Trophoblast cell (in vitro differentiated cells and primary cell): Measurements from ENCODE around the gene AP4M1.

Source experiments
- DNase-seq, 2 donors: peaks; one replicate each; pipeline ENCODE4 v3.0.0-alpha.2; 2016
- H2AFZ ChIP-seq: 2 replicates; pipeline ENCODE4 v1.6.1; 2013; ENCODE audit warnings: low read length, moderate library complexity, mild to moderate bottlenecking; ENCODE audit not compliant: insufficient read depth, poor library complexity
- H2AK5ac ChIP-seq: 2 replicates; pipeline ENCODE4 v1.6.1; 2013; ENCODE audit warnings: mild to moderate bottlenecking, low read length
- H2BK120ac ChIP-seq: 2 replicates; pipeline ENCODE4 v1.6.1; 2013; ENCODE audit warnings: low read length, mild to moderate bottlenecking, moderate library complexity; ENCODE audit not compliant: insufficient read depth, poor library complexity
- H2BK12ac ChIP-seq: 2 replicates; pipeline ENCODE4 v1.6.1; 2013; ENCODE audit warnings: mild to moderate bottlenecking, low read length, moderate library complexity
- H2BK5ac ChIP-seq: 2 replicates; pipeline ENCODE4 v1.6.1; 2013; ENCODE audit warnings: low read length, low read depth, moderate library complexity, mild to moderate bottlenecking; ENCODE audit not compliant: poor library complexity
- H3K14ac ChIP-seq: 2 replicates; pipeline ENCODE4 v1.6.1; 2013; ENCODE audit warnings: mild to moderate bottlenecking, low read length
- H3K18ac ChIP-seq: 2 replicates; pipeline ENCODE4 v1.6.1; 2013; ENCODE audit warnings: mild to moderate bottlenecking, low read length
- H3K23ac ChIP-seq: 2 replicates; pipeline ENCODE4 v1.6.1; 2013; ENCODE audit warnings: low read length
- H3K27ac ChIP-seq: 2 replicates; pipeline ENCODE4 v1.5.1; 2013; ENCODE audit warnings: low read depth, mild to moderate bottlenecking, inconsistent platforms, low read length, moderate library complexity
- H3K27me3 ChIP-seq: 2 replicates; pipeline ENCODE4 v1.6.1; 2013; ENCODE audit warnings: inconsistent platforms, mild to moderate bottlenecking, low read length, moderate library complexity; ENCODE audit not compliant: insufficient read depth
- H3K36me3 ChIP-seq, 2 experiments: 1 replicate in 1 of 2; 2 replicates in 1 of 2; pipeline ENCODE4 v1.6.1; 2013; ENCODE audit warnings: low read length in 2 of 2, mild to moderate bottlenecking in 2 of 2, moderate library complexity in 1 of 2; ENCODE audit not compliant: insufficient read depth in 2 of 2, control insufficient read depth in 1 of 2
- H3K4ac ChIP-seq: 2 replicates; pipeline ENCODE4 v1.6.1; 2013; ENCODE audit warnings: low read depth, mild to moderate bottlenecking, low read length, moderate library complexity
- H3K4me1 ChIP-seq, 2 experiments: 1 replicate in 1 of 2; 2 replicates in 1 of 2; pipeline ENCODE4 v1.6.1; 2013; ENCODE audit warnings: low read length in 2 of 2, mild to moderate bottlenecking in 2 of 2, moderate library complexity in 1 of 2; ENCODE audit not compliant: insufficient read depth in 2 of 2, control insufficient read depth in 1 of 2
- H3K4me2 ChIP-seq: 2 replicates; pipeline ENCODE4 v1.6.1; 2013; ENCODE audit warnings: inconsistent platforms, mild to moderate bottlenecking, low read length, moderate library complexity
- H3K4me3 ChIP-seq: 2 replicates; pipeline ENCODE4 v1.5.1; 2013; ENCODE audit warnings: mild to moderate bottlenecking, low read depth, low read length, inconsistent platforms
- H3K79me1 ChIP-seq: one replicate; pipeline ENCODE4 v1.6.1; 2013; ENCODE audit warnings: low read length
- H3K79me2 ChIP-seq: 2 replicates; pipeline ENCODE4 v1.6.1; 2013; ENCODE audit warnings: low read length, mild to moderate bottlenecking; ENCODE audit not compliant: control insufficient read depth, insufficient read depth, poor library complexity
- H3K9ac ChIP-seq: 2 replicates; pipeline ENCODE4 v1.6.1; 2013; ENCODE audit warnings: mild to moderate bottlenecking, low read length
- H3K9me3 ChIP-seq: 2 replicates; pipeline ENCODE4 v1.6.1; 2013; ENCODE audit warnings: low read depth, mild to moderate bottlenecking, control low read depth, inconsistent platforms, low read length; ENCODE audit not compliant: insufficient read depth
- H4K12ac ChIP-seq: 2 replicates; pipeline ENCODE4 v1.6.1; 2013; ENCODE audit warnings: low read depth, mild to moderate bottlenecking, low read length, moderate library complexity
- H4K8ac ChIP-seq: 2 replicates; pipeline ENCODE4 v1.6.1; 2013; ENCODE audit warnings: low read depth, mild to moderate bottlenecking, low read length, moderate library complexity
- H4K91ac ChIP-seq: one replicate; pipeline ENCODE4 v1.6.1; 2013; ENCODE audit warnings: low read depth, mild to moderate bottlenecking, low read length, moderate library complexity
- WGBS: extraction: QIAGEN DNeasy Blood & Tissue Kit; methylation state at CpG from one replicate; pipeline ENCODE4 v1.1.7; 2013; ENCODE audit warnings: missing lambda C conversion rate; ENCODE audit not compliant: insufficient read length, insufficient coverage; ENCODE audit errors: extremely low coverage; 5-methylcytosine and 5-hydroxymethylcytosine counted together

The AP4M1 gene

DNA sequence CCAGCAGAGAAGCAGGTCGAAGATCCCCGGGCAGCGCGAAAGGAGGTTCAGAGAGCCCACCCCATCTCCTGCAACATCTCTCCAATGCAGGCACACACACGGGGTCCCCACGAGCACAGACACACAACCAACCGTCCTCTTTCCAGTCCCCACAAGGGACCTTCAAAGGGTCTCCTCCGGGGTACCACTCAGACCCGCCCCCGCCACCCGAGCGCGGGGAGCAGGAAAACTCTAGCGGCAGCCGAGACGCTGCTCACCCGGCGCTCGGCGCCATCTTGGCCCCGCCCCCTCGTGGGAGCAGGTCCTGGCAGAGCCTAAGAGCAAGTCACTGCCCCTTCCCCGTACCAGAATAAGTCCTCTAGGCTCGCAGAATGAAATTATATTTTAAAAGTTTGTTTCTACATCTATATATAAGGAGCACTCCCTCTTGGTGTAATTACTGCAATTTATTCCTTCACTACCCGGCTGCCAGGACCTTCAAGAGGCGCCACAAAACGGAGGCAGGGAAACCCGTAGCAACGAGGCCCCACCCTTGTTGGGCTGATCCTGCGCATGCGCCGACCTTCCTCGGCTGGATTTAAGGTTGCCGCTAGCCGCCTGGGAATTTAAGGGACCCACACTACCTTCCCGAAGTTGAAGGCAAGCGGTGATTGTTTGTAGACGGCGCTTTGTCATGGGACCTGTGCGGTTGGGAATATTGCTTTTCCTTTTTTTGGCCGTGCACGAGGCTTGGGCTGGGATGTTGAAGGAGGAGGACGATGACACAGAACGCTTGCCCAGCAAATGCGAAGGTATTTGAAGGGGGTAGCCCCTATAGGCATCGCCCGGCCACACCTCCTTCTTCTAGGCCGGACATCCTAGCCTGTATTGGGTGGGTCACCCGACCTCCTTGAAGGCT is 17.9 kb downstream of the AP4M1 start, which contains the start of the genes CNPY4 and TAF6:
Gene CNPY4, plus strand, starts transcription at position 563 of the 898 bp plus-strand sequence. Its CDS starts 111 bp downstream, at position 674.
Gene TAF6, minus strand, starts transcription at position 287 of the 898 bp plus-strand sequence. CDS start 5,149 bp downstream, outside the sequence.
- Histone ChIP-seq H3K4me1 (peaks cover 6 to 17% of the 10 kb centered on the region in 2 experiments), H3K18ac (peak within 1 kb of the TSS; percentile 7), H4K12ac (peak within 1 kb of the TSS; percentile 4), H3K9me3 (no peaks in the 10 kb centered on the region), H3K79me1 (no peaks in the 10 kb centered on the region), H2AFZ (peak within 1 kb of the TSS; percentile 12), H2BK5ac (peak within 1 kb of the TSS; percentile 50), H3K27ac (peak within 1 kb of the TSS; percentile 29), H3K4ac (peak within 1 kb of the TSS; percentile 70), H2BK12ac (no peak within 1 kb of the TSS), H3K14ac (peak within 1 kb of the TSS; percentile 77), H3K23ac (no peak within 1 kb of the TSS), H3K27me3 (no peaks in the 10 kb centered on the region), H4K91ac (peak within 1 kb of the TSS; percentile 33), H3K4me3 (peak within 1 kb of the TSS; percentile 92), H3K9ac (peak within 1 kb of the TSS; percentile 93), H4K8ac (peak within 1 kb of the TSS; percentile 50), H3K4me2 (peak within 1 kb of the TSS; percentile 81), H3K79me2 (peaks cover 5% of the 10 kb centered on the region), H2AK5ac (no peak within 1 kb of the TSS), H3K36me3 (no peaks in the 10 kb centered on the region), H2BK120ac (peak within 1 kb of the TSS; percentile 1)
- WGBS: no CpG with 5 or more reads among the region's 49 CpGs
- peak; percentile 95 to 98 for DNase-seq

DNA sequence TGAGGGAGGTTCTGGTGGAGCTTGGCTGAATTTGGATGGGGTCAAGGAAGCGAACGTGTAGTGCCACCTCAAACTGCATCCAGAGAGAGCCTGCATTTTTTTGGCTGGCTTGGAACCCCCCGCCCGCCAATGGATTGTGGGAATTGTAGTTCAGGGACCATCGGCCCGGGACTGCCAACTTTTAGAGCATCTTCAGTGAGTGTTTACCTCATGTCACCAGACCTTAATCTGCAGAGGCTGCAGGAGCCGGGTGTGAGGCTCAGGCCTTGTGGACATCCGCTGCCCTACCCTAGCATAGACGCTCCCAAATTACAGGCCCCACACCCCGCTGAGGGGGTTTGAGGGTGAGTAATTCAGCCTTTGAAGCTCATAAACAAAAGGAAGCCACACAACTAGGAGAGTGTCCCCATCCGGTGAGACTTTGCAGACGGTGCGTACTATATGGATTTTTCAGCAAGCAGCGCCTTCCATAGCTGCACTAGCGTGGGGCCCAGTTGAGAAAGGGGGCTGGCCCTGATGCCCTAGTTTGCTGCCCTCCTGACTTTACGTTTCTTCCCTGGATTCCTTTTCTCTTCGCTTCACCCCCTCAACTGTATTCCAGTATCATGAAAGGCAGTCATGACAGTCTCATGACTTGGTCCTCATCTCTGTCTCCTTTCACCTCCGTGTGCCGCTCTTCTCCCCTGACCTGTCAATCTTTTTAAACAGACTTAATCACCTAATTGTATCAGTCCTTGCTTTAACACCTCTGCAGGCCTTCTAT is 18.7 kb downstream of the AP4M1 start:
- peak overlapping the region; percentile 79 for H3K4me3 ChIP-seq
- H3K4me1 ChIP-seq: peaks cover 6 to 17% of the 10 kb centered on the region in 2 experiments
- WGBS: no CpG with 5 or more reads among the region's 19 CpGs

DNA sequence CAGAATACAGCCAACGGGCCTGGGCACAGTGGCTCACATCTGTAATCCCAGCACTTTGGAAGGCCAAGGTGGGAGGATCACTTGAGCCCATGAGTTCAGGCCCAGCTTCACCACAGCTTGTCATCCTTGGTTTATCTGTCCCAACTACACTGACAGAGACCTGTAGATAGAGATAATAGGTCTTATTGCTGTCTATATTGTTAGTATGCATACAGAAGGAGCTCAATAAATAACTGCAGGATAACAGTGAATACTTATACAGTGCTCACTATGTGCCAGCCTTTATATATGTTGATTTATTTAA is 19.2 kb downstream of the AP4M1 start:
- H3K9me3 ChIP-seq: no peaks in the 10 kb centered on the region
- H3K79me1 ChIP-seq: no peaks in the 10 kb centered on the region
- no peak overlapping the region for H3K14ac ChIP-seq
- H3K27ac ChIP-seq: no peak overlapping the region
- no peak overlapping the region for H4K91ac ChIP-seq
- no peak overlapping the region for H2AFZ ChIP-seq
- no peak overlapping the region for H4K8ac ChIP-seq
- H2BK12ac ChIP-seq: no peak overlapping the region
- no peaks in the 10 kb centered on the region for H3K36me3 ChIP-seq
- H3K4me1 ChIP-seq: peaks cover 6 to 17% of the 10 kb centered on the region in 2 experiments
- H3K9ac ChIP-seq: no peak overlapping the region
- no peak overlapping the region for H4K12ac ChIP-seq
- no peaks in the 10 kb centered on the region for H3K27me3 ChIP-seq
- H3K4me2 ChIP-seq: no peak overlapping the region
- no peak for DNase-seq
- H3K4ac ChIP-seq: no peak overlapping the region
- no peak overlapping the region for H2AK5ac ChIP-seq
- H3K18ac ChIP-seq: no peak overlapping the region
- H3K79me2 ChIP-seq: peaks cover 5% of the 10 kb centered on the region
- H3K4me3 ChIP-seq: no peak overlapping the region
- no peak overlapping the region for H3K23ac ChIP-seq
- no CpG with 5 or more reads among the region's 1 CpG for WGBS
- H2BK5ac ChIP-seq: no peak overlapping the region
- no peak overlapping the region for H2BK120ac ChIP-seq

More for the DNA sequence above, 18.7 kb downstream of the AP4M1 start:
- Histone ChIP-seq H2AK5ac (no peak overlapping the region), H3K27ac (peak overlapping the region; percentile 9), H3K23ac (no peak overlapping the region), H2AFZ (no peak overlapping the region), H2BK5ac (no peak overlapping the region), H2BK12ac (no peak overlapping the region), H3K9ac (peak overlapping the region; percentile 57), H3K79me2 (peaks cover 5% of the 10 kb centered on the region), H3K14ac (no peak overlapping the region), H2BK120ac (no peak overlapping the region), H3K4ac (no peak overlapping the region), H4K12ac (no peak overlapping the region), H3K36me3 (no peaks in the 10 kb centered on the region), H4K8ac (peak overlapping the region; percentile 25), H3K79me1 (no peaks in the 10 kb centered on the region), H3K27me3 (no peaks in the 10 kb centered on the region), H3K9me3 (no peaks in the 10 kb centered on the region), H3K4me2 (peak overlapping the region; percentile 81), H3K18ac (no peak overlapping the region), H4K91ac (no peak overlapping the region)
- peak in 1 of 2 donors; percentile 41 for DNase-seq

DNA sequence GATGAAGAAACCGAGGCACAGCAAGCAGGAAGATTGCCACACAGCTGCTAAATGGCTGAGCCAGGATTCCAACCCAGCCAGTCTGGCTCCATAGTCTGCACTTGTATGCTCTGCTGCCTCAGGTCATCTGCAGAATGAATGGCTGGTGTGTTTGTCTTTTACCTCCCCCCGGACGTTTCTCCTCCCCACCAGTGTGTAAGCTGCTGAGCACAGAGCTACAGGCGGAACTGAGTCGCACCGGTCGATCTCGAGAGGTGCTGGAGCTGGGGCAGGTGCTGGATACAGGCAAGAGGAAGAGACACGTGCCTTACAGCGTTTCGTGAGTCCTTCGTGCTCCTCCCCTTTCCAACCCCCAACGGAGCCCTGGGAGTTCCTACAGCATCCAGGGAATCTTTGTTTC is 20.6 kb downstream of the AP4M1 start:
- Histone ChIP-seq H4K91ac (no peak overlapping the region), H3K27me3 (no peaks in the 10 kb centered on the region), H4K8ac (no peak overlapping the region), H2BK12ac (no peak overlapping the region), H3K36me3 (no peaks in the 10 kb centered on the region), H2BK5ac (no peak overlapping the region), H3K18ac (no peak overlapping the region), H3K23ac (no peak overlapping the region), H4K12ac (no peak overlapping the region), H2BK120ac (no peak overlapping the region), H3K27ac (peak overlapping the region; percentile 24), H3K14ac (no peak overlapping the region), H2AFZ (no peak overlapping the region), H3K79me2 (peaks cover 12% of the 10 kb centered on the region), H3K4ac (no peak overlapping the region), H3K79me1 (peaks cover 6% of the 10 kb centered on the region), H3K4me1 (peaks cover 4 to 18% of the 10 kb centered on the region in 2 experiments), H3K9me3 (no peaks in the 10 kb centered on the region), H3K4me2 (no peak overlapping the region), H3K4me3 (no peak overlapping the region), H3K9ac (no peak overlapping the region), H2AK5ac (no peak overlapping the region)
- WGBS: no CpG with 5 or more reads among the region's 13 CpGs
- peak; percentile 79 to 89 for DNase-seq
